HepG2 (cell line): ENCODE data around the gene COQ3. TPM values are rescaled to one million over a fixed set of nuclear protein-coding genes. Genes with fewer than 3 reads are reported as not detected.

Experiments
- DNMT1 ChIP-seq: sonication (generic); formaldehyde crosslinking; IDR thresholded peaks from 2 replicates; pipeline ENCODE4 v1.5.1; 2020; ENCODE audit warnings: mild to moderate bottlenecking, missing genetic modification reagents
- ISL2 ChIP-seq: sonication (generic); formaldehyde crosslinking; IDR thresholded peaks from 2 replicates; pipeline ENCODE4 v1.5.0; 2020; ENCODE audit warnings: missing genetic modification reagents
- KAT8 ChIP-seq: IDR thresholded peaks from 2 replicates; pipeline ENCODE4 v1.6.1; 2016; ENCODE audit warnings: missing genetic modification reagents, missing compliant biosample characterization
- KLF6 ChIP-seq: IDR thresholded peaks from 2 replicates; pipeline ENCODE4 v1.8.0; 2016; ENCODE audit warnings: missing biosample characterization, missing genetic modification reagents
- MEF2D ChIP-seq: sonication (generic); formaldehyde crosslinking; IDR thresholded peaks from 2 replicates; pipeline ENCODE4 v1.5.1; 2020; ENCODE audit warnings: mild to moderate bottlenecking, missing genetic modification reagents
- NFKB2 ChIP-seq: sonication (generic); formaldehyde crosslinking; IDR thresholded peaks from 2 replicates; pipeline ENCODE4 v1.4.0; 2020; ENCODE audit warnings: missing genetic modification reagents, borderline replicate concordance
- REL ChIP-seq: sonication (generic); formaldehyde crosslinking; conservative IDR thresholded peaks from 2 replicates; pipeline ENCODE4 v1.8.0; 2022; ENCODE audit warnings: mild to moderate bottlenecking, missing genetic modification reagents, moderate library complexity
- SATB2 ChIP-seq: sonication (generic); formaldehyde crosslinking; IDR thresholded peaks from 2 replicates; pipeline ENCODE4 v1.5.0; 2020; ENCODE audit warnings: missing genetic modification reagents
- THAP8 ChIP-seq: sonication (generic); formaldehyde crosslinking; IDR thresholded peaks from 2 replicates; pipeline ENCODE4 v1.5.1; 2020; ENCODE audit warnings: missing genetic modification reagents, mild to moderate bottlenecking, borderline replicate concordance
- ZBTB26 ChIP-seq: IDR thresholded peaks from 2 replicates; pipeline ENCODE4 v1.6.1; 2016; ENCODE audit warnings: missing compliant biosample characterization, missing genetic modification reagents, borderline replicate concordance
- ZNF468 ChIP-seq: sonication (generic); formaldehyde crosslinking; IDR thresholded peaks from 2 replicates; pipeline ENCODE4 v1.8.0; 2022; ENCODE audit warnings: mild to moderate bottlenecking, moderate library complexity, missing genetic modification reagents
- ZNF746 ChIP-seq: sonication (generic); formaldehyde crosslinking; IDR thresholded peaks from 2 replicates; pipeline ENCODE4 v1.8.0; 2022; ENCODE audit warnings: mild to moderate bottlenecking, missing genetic modification reagents
- polyA plus RNA-seq, 8 experiments: library from polyadenylated mRNA; depleted of rRNA in 3 of 8; stranded (reverse) in 7 of 8; unstranded in 1 of 8; fragments of >200 nt; fragmentation: Illumina TruSeq in 4 of 8; extraction: Trizol in 4 of 8; gene quantifications; 2 replicates each; pipeline versions ENCODE4 v1.2.1 to v1.2.3, GENCODE V29; 2011 to 2016; ENCODE audit warnings: low read depth in 4 of 8, missing spikeins in 1 of 8, mixed read lengths in 1 of 8; ENCODE audit not compliant: insufficient read depth in 1 of 8
- total RNA-seq, 5 experiments: library from RNA; depleted of rRNA; stranded (reverse); fragments of >200 nt; fragmentation: Illumina TruSeq; extraction: Trizol; gene quantifications; 2 replicates each; pipeline ENCODE4 v1.2.3, GENCODE V29; 2016; ENCODE audit warnings: low read depth in 1 of 5
- TF ChIP-seq, protein P1 (sequence below): sonication (generic); formaldehyde crosslinking; IDR thresholded peaks from 2 replicates; pipeline ENCODE4 v1.4.0; 2020; ENCODE audit warnings: missing genetic modification reagents, borderline replicate concordance
- TF ChIP-seq, protein P2 (sequence below): sonication (generic); formaldehyde crosslinking; IDR thresholded peaks from 2 replicates; pipeline ENCODE4 v1.9.0; 2021; ENCODE audit warnings: mild to moderate bottlenecking, missing genetic modification reagents

The COQ3 gene
- total and polyA plus RNA-seq, 2 of the 13 experiments (the other 11 are each of a cell fraction or from before 2014, with no cell fraction given): 5.3 to 20.5 TPM

DNA sequence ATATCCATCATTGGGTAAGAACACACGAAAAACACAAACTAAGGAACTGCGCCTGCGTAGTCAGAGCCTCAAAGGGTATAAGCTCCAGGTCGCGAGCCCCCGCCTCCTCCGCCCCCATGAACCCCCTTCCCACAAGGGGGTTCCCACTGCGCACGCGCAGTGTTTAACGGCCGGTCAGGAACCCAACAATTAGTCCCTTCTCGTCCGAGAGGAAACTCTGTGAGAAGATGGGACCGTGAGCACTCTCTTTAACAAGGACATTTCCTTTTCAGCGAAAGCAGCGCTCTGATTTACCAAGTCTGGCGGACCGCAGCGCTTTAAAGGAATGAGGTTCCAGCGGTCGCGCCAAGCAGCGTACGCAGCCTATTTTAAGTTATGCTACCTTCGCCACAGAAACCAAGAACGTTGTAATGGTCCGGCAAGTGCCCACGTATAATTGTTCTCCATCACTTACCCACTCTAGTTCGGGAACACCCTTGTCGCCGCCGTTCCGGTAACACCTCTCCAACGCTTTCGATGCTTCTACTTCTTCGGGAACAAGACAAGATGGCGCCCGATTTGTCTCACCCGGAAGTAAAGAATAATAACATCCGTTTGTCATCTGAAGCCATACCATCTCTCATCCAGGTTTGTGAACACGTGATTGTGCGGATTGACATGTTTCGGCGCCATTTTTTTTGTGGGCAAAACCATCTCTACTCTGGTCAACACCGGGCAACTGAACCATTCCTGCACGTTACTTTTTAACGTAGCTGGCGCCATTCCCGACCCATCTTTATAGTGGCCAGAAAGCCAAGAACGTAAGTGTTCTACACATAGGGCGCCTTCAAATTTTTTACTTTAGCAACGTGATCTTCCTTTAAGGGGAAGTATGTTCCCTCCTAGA is 31.0 kb upstream of the COQ3 start, which contains the start of gene PNISR (continued):
- no peak for TF ChIP-seq ZBTB26
- TF ChIP-seq KAT8: peak; percentile 92
- TF ChIP-seq ZNF468 (CRISPR knock-in tag): 0 out of 2 replicates have a peak, but pooled peaks have one; percentile 34
- TF ChIP-seq ZNF746 (CRISPR knock-in tag): no peak
- TF ChIP-seq, protein P1, sequence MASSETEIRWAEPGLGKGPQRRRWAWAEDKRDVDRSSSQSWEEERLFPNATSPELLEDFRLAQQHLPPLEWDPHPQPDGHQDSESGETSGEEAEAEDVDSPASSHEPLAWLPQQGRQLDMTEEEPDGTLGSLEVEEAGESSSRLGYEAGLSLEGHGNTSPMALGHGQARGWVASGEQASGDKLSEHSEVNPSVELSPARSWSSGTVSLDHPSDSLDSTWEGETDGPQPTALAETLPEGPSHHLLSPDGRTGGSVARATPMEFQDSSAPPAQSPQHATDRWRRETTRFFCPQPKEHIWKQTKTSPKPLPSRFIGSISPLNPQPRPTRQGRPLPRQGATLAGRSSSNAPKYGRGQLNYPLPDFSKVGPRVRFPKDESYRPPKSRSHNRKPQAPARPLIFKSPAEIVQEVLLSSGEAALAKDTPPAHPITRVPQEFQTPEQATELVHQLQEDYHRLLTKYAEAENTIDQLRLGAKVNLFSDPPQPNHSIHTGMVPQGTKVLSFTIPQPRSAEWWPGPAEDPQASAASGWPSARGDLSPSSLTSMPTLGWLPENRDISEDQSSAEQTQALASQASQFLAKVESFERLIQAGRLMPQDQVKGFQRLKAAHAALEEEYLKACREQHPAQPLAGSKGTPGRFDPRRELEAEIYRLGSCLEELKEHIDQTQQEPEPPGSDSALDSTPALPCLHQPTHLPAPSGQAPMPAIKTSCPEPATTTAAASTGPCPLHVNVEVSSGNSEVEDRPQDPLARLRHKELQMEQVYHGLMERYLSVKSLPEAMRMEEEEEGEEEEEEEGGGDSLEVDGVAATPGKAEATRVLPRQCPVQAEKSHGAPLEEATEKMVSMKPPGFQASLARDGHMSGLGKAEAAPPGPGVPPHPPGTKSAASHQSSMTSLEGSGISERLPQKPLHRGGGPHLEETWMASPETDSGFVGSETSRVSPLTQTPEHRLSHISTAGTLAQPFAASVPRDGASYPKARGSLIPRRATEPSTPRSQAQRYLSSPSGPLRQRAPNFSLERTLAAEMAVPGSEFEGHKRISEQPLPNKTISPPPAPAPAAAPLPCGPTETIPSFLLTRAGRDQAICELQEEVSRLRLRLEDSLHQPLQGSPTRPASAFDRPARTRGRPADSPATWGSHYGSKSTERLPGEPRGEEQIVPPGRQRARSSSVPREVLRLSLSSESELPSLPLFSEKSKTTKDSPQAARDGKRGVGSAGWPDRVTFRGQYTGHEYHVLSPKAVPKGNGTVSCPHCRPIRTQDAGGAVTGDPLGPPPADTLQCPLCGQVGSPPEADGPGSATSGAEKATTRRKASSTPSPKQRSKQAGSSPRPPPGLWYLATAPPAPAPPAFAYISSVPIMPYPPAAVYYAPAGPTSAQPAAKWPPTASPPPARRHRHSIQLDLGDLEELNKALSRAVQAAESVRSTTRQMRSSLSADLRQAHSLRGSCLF (CRISPR knock-in tag): no peak; the same call in 1 of the 2 replicates
- TF ChIP-seq SATB2 (CRISPR knock-in tag): no peak
- no peak for TF ChIP-seq REL
- TF ChIP-seq, protein P2, sequence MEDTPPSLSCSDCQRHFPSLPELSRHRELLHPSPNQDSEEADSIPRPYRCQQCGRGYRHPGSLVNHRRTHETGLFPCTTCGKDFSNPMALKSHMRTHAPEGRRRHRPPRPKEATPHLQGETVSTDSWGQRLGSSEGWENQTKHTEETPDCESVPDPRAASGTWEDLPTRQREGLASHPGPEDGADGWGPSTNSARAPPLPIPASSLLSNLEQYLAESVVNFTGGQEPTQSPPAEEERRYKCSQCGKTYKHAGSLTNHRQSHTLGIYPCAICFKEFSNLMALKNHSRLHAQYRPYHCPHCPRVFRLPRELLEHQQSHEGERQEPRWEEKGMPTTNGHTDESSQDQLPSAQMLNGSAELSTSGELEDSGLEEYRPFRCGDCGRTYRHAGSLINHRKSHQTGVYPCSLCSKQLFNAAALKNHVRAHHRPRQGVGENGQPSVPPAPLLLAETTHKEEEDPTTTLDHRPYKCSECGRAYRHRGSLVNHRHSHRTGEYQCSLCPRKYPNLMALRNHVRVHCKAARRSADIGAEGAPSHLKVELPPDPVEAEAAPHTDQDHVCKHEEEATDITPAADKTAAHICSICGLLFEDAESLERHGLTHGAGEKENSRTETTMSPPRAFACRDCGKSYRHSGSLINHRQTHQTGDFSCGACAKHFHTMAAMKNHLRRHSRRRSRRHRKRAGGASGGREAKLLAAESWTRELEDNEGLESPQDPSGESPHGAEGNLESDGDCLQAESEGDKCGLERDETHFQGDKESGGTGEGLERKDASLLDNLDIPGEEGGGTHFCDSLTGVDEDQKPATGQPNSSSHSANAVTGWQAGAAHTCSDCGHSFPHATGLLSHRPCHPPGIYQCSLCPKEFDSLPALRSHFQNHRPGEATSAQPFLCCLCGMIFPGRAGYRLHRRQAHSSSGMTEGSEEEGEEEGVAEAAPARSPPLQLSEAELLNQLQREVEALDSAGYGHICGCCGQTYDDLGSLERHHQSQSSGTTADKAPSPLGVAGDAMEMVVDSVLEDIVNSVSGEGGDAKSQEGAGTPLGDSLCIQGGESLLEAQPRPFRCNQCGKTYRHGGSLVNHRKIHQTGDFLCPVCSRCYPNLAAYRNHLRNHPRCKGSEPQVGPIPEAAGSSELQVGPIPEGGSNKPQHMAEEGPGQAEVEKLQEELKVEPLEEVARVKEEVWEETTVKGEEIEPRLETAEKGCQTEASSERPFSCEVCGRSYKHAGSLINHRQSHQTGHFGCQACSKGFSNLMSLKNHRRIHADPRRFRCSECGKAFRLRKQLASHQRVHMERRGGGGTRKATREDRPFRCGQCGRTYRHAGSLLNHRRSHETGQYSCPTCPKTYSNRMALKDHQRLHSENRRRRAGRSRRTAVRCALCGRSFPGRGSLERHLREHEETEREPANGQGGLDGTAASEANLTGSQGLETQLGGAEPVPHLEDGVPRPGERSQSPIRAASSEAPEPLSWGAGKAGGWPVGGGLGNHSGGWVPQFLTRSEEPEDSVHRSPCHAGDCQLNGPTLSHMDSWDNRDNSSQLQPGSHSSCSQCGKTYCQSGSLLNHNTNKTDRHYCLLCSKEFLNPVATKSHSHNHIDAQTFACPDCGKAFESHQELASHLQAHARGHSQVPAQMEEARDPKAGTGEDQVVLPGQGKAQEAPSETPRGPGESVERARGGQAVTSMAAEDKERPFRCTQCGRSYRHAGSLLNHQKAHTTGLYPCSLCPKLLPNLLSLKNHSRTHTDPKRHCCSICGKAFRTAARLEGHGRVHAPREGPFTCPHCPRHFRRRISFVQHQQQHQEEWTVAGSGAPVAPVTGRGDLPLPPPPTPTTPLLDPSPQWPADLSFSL (CRISPR knock-in tag): no peak
- TF ChIP-seq DNMT1: no peak
- peak; percentile 47 for TF ChIP-seq ISL2 (CRISPR knock-in tag)
- TF ChIP-seq MEF2D (CRISPR knock-in tag): no peak
- TF ChIP-seq THAP8 (CRISPR knock-in tag): no peak; the same call in 1 of the 2 replicates
- TF ChIP-seq NFKB2 (CRISPR knock-in tag): no peak; the same call in 1 of the 2 replicates
- TF ChIP-seq KLF6 (CRISPR knock-in tag): no peak
